Jurkat, Clone E6-1 (cell line): ENCODE data around the gene ARL4A.

ENCODE experiments used
- DNase-seq: peaks from one replicate; pipeline ENCODE4 v3.0.0-alpha.2; 2011; ENCODE audit warnings: low read depth, low spot score
- H3K4me3 ChIP-seq: 2 replicates; pipeline ENCODE4 v1.5.1; 2011; ENCODE audit warnings: mild to moderate bottlenecking, low read length, control low read depth, moderate library complexity

Gene ARL4A

GRCh38 chr7:12692479-12693259 is 5.2 kb downstream of the ARL4A start:
- DNase-seq: peak; percentile 14
- H3K4me3 ChIP-seq: no peak overlapping the region

- DNase-seq: no peak
Measured at GRCh38 chr7:12694817-12695216, 7.4 kb downstream of the ARL4A start.

GRCh38 chr7:12695965-12696364 is 8.5 kb downstream of the ARL4A start:
- no peak for DNase-seq
- no peak overlapping the region for H3K4me3 ChIP-seq

More at GRCh38 chr7:12694817-12695216, 7.4 kb downstream of the ARL4A start:
- H3K4me3 ChIP-seq: no peak overlapping the region

GRCh38 chr7:12699299-12699698 is 11.9 kb downstream of the ARL4A start:
- DNase-seq: no peak
- no peak overlapping the region for H3K4me3 ChIP-seq

GRCh38 chr7:12701433-12701832 is 14.0 kb downstream of the ARL4A start:
- no peak overlapping the region for H3K4me3 ChIP-seq
- no peak for DNase-seq

GRCh38 chr7:12703881-12704280 is 16.4 kb downstream of the ARL4A start:
- H3K4me3 ChIP-seq: no peak overlapping the region
- no peak for DNase-seq

- DNase-seq: no peak
- H3K4me3 ChIP-seq: no peak overlapping the region
Measured at GRCh38 chr7:12705878-12706277, 18.4 kb downstream of the ARL4A start.

GRCh38 chr7:12706900-12707536 is 19.6 kb downstream of the ARL4A start:
- no peak overlapping the region for H3K4me3 ChIP-seq
- no peak for DNase-seq

- no peak overlapping the region for H3K4me3 ChIP-seq
- no peak for DNase-seq
Measured at GRCh38 chr7:12708314-12708713, 20.9 kb downstream of the ARL4A start.

- no peak for DNase-seq
- H3K4me3 ChIP-seq: no peak overlapping the region
Measured at GRCh38 chr7:12709726-12710502, 22.5 kb downstream of the ARL4A start.

- no peak overlapping the region for H3K4me3 ChIP-seq
- DNase-seq: no peak
Measured at GRCh38 chr7:12711124-12711523, 23.7 kb downstream of the ARL4A start.

- H3K4me3 ChIP-seq: no peak overlapping the region
- no peak for DNase-seq
Measured at GRCh38 chr7:12712236-12712635, 24.8 kb downstream of the ARL4A start.

- DNase-seq: no peak
- no peak overlapping the region for H3K4me3 ChIP-seq
Measured at GRCh38 chr7:12713625-12714378, 26.4 kb downstream of the ARL4A start.

GRCh38 chr7:12714379-12714737 is 26.9 kb downstream of the ARL4A start:
- DNase-seq: no peak
- H3K4me3 ChIP-seq: no peak overlapping the region

GRCh38 chr7:12715372-12716133 is 28.1 kb downstream of the ARL4A start:
- DNase-seq: peak; percentile 44
- no peak overlapping the region for H3K4me3 ChIP-seq

GRCh38 chr7:12716134-12716681 is 28.8 kb downstream of the ARL4A start:
- no peak for DNase-seq
- H3K4me3 ChIP-seq: no peak overlapping the region

- no peak for DNase-seq
- no peak overlapping the region for H3K4me3 ChIP-seq
Measured at GRCh38 chr7:12716722-12717121, 29.3 kb downstream of the ARL4A start.

GRCh38 chr7:12719141-12719919 is 31.9 kb downstream of the ARL4A start:
- no peak for DNase-seq
- no peak overlapping the region for H3K4me3 ChIP-seq
